Measurements from ENCODE around the gene ASTL.
A peak's percentile ranks its signal among the peaks of the same experiment; 100 is the strongest.

ASTL gene

DNA sequence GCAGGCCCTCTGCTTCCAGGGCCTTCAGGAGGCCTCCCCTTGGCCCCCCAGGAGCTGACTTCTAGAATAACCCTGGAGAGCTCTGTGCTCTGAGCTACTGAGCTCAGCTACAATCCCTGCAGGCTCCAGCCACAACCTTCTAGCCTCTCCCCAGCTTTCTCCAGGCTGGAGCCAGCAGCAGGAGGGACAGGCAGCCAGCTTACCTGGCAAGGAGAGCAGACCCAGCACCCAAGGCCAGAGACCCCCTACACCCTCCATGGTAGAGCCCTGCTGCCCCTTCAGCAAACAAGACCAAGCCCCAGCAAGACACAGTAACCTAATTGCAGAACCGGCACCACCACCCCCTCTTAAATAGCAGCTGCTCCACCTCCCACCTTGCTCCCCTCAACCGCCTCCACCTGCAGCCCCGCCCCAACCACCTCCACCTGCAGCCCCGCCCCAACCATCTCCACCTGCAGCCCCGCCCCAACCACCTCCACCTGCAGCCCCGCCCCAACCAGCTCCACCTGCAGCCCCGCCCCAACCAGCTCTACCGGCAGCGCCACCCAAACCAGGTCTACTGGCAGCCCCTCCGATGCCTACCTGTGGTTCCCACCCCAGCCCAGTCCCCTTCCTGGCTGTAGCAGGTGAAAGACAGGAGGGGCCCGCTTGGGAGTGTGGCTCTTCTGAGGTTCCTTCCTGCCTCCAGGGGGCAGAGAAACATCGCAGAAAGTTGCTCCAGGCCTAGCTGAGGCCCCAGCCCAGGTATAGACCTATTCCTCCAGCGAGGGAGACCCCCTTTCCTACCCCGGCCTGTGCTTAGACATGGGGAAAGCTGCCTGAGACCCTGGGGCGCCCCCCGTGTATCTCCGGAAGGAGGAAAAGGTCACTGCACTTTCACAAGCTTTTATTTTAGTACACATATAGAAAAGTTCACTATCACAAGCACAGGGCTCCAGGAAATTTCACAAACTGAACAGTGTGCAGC, at the start of gene ASTL:
TSS of gene ASTL (minus strand) at position 324 of the 967 bp plus-strand sequence. CDS start at position 258, 66 bp downstream.
- no peak for DNase-seq
- Histone ChIP-seq H3K9me3 (no peaks in the 10 kb centered on the region), H3K27me3 (peaks cover 0 to 44% of the 10 kb centered on the region in 2 donors), H3K4me3 (no peak within 1 kb of the TSS), H3K4me1 (no peaks in the 10 kb centered on the region), H3K36me3 (no peaks in the 10 kb centered on the region), H3K27ac (no peak within 1 kb of the TSS)
- TF ChIP-seq, protein P1, sequence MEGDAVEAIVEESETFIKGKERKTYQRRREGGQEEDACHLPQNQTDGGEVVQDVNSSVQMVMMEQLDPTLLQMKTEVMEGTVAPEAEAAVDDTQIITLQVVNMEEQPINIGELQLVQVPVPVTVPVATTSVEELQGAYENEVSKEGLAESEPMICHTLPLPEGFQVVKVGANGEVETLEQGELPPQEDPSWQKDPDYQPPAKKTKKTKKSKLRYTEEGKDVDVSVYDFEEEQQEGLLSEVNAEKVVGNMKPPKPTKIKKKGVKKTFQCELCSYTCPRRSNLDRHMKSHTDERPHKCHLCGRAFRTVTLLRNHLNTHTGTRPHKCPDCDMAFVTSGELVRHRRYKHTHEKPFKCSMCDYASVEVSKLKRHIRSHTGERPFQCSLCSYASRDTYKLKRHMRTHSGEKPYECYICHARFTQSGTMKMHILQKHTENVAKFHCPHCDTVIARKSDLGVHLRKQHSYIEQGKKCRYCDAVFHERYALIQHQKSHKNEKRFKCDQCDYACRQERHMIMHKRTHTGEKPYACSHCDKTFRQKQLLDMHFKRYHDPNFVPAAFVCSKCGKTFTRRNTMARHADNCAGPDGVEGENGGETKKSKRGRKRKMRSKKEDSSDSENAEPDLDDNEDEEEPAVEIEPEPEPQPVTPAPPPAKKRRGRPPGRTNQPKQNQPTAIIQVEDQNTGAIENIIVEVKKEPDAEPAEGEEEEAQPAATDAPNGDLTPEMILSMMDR (IDR thresholded peaks at IDR 0.05) = peak; percentile 31 to 42
- intact Hi-C loops (cut with DNase I; ENCODE audit: low total_unique reads) = no loop called here

DNA sequence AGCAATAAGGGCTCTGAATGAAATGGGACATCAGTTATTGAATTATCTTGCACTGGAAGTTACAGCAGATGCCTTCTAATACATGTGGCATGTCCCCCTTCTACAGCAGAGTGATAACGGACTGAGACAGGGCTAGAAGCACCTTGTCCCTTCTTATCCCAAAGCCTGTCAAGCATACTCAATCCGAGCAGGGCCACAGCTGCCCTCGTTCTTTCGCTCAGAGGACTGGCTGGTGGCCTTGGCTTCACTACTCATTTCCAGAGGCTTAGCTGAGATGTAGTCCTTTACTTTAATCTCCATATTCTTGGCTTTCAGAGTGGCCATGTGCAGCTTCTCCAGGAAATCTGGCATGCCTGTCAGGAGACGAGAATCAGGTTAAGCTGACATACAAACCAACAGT, 48.3 kb upstream of the ASTL start:
- intact Hi-C loops (cut with DNase I; ENCODE audit: low total_unique reads) = no loop called here
- Histone ChIP-seq H3K27ac (peak overlapping the region in 1 of 2 donors; percentile 11), H3K4me3 (no peak overlapping the region), H3K9me3 (no peaks in the 10 kb centered on the region), H3K4me1 (peaks cover 0 to 17% (median 0%) of the 10 kb centered on the region in 4 donors), H3K36me3 (peaks cover 58 to 80% (median 79%) of the 10 kb centered on the region in 3 donors), H3K27me3 (no peaks in the 10 kb centered on the region)
- DNase-seq = no peak
- TF ChIP-seq, protein P1 (IDR thresholded peaks at IDR 0.05) = no peak

DNA sequence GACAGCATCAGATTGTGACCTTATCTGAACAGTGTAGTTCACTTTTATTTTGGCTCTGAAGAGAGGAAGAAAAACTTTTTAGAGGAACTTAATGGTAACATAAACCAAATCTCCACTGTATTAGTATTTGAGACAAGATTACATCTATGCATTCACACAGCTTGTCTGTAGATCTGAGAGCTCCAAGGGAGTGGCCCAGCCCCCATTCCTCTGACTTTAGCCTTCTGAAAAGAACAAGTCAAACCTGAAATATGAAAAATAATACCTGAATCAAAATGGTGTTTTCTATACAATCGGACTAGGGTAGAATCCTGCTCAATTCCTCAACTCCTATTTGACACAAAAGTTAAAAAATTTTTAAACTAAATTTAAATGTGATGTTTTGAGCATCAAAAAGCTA, 47.2 kb upstream of the ASTL start:
- no peaks in the 10 kb centered on the region for H3K9me3 ChIP-seq
- DNase-seq = no peak
- no peaks in the 10 kb centered on the region for H3K27me3 ChIP-seq
- peaks cover 0 to 17% (median 0%) of the 10 kb centered on the region in 4 donors for H3K4me1 ChIP-seq
- peaks cover 47 to 69% (median 69%) of the 10 kb centered on the region in 3 donors for H3K36me3 ChIP-seq
- TF ChIP-seq, protein P1 (IDR thresholded peaks at IDR 0.05) = no peak
- no peak overlapping the region for H3K4me3 ChIP-seq
- no peak overlapping the region for H3K27ac ChIP-seq
- intact Hi-C loops (cut with DNase I; ENCODE audit: low total_unique reads) = no loop called here

DNA sequence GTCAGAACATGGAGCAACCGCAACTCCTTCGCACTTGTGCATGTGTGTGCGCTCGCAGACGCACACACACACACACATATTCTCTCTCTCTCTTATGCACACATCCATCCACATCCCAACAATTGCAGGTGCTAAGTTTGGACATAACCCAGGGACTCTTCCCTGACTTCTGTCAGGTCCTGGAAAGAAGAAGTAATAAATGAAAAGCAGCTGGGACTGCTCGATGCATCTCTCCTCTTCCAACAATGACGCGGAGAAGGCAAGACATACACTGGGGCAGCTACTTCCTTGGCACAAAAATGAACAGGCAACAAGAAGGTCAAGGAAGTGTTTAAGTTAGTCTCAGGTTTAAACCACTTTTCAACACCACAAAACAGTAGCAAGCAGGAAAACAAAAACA, 46.7 kb upstream of the ASTL start:
- intact Hi-C loops (cut with DNase I; ENCODE audit: low total_unique reads) = no loop called here
- peaks cover 42 to 64% (median 63%) of the 10 kb centered on the region in 3 donors for H3K36me3 ChIP-seq
- H3K27ac ChIP-seq = no peak overlapping the region

DNA sequence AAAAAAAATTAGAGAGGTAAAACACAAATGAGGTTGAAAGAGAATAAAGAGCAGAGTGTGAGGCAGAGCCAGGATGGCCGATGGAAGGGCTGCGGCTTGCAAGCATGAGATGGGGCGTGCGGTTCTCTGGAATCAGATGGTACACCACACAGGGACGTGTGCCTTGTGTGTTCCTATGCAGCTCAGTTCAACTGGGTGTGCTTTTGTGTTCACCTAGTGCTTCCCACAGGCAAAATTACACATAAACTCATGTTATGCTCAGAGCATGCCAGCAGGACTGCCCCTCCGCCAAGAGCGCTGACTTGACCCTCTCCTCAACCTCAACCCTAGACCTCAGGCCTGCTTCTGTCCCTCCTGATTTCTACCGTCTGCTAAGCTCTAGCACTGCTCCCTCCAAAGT, 45.9 kb upstream of the ASTL start:
- Histone ChIP-seq H3K9me3 (no peaks in the 10 kb centered on the region), H3K27ac (no peak overlapping the region), H3K4me3 (no peak overlapping the region), H3K4me1 (peaks cover 0 to 17% (median 0%) of the 10 kb centered on the region in 4 donors), H3K27me3 (no peaks in the 10 kb centered on the region), H3K36me3 (peaks cover 40 to 57% (median 56%) of the 10 kb centered on the region in 3 donors)
- TF ChIP-seq, protein P1 (IDR thresholded peaks at IDR 0.05) = no peak
- intact Hi-C loops (cut with DNase I; ENCODE audit: low total_unique reads) = no loop called here
- no peak for DNase-seq

More for the DNA sequence above, 46.7 kb upstream of the ASTL start:
- TF ChIP-seq, protein P1 (IDR thresholded peaks at IDR 0.05) = no peak
- Histone ChIP-seq H3K9me3 (no peaks in the 10 kb centered on the region), H3K27me3 (no peaks in the 10 kb centered on the region), H3K4me3 (no peak overlapping the region), H3K4me1 (peaks cover 0 to 17% (median 0%) of the 10 kb centered on the region in 4 donors)
- DNase-seq = no peak

All from tibial artery (tissue), 4 donors.